Uterus (tissue), 4 donors: ENCODE data around the gene ST7. TPM values are rescaled to one million over a fixed set of nuclear protein-coding genes. Genes with fewer than 3 reads are reported as not detected.

Experiments
- DNase-seq, 2 donors: peaks; one replicate each; pipeline ENCODE4 v3.0.0-alpha.2; 2019 to 2020
- H3K27ac ChIP-seq, 2 donors: fragments of 200-600 bp; sonication (generic); 1 replicate in 1 of 2; 2 replicates in 1 of 2; pipeline ENCODE4 v1.5.1; 2016 to 2018
- H3K27me3 ChIP-seq, 2 donors: fragments of 200-600 bp; sonication (generic); one replicate each; pipeline ENCODE4 v1.5.1; 2018 to 2019; ENCODE audit warnings: control low read depth in 1 of 2
- H3K36me3 ChIP-seq, 2 donors: fragments of 200-600 bp; sonication (generic); one replicate each; pipeline ENCODE4 v1.5.1; 2019; ENCODE audit warnings: control low read depth in 1 of 2
- H3K4me1 ChIP-seq, 2 donors: fragments of 200-600 bp; sonication (generic); one replicate each; pipeline ENCODE4 v1.5.1; 2018 to 2019; ENCODE audit warnings: control low read depth in 1 of 2
- H3K4me3 ChIP-seq, 2 donors: fragments of 200-600 bp; sonication (generic); 1 replicate in 1 of 2; 2 replicates in 1 of 2; pipeline ENCODE4 v1.5.1; 2018 to 2019; ENCODE audit warnings: mild to moderate bottlenecking in 1 of 2
- H3K9me3 ChIP-seq, 2 donors: fragments of 200-600 bp; sonication (generic); one replicate each; pipeline ENCODE4 v1.5.1; 2019; ENCODE audit warnings: control low read depth in 1 of 2
- POLR2A ChIP-seq, 2 donors: fragments of 450-650 bp; IDR thresholded peaks; one replicate each; pipeline ENCODE4 v1.6.1; 2016; ENCODE audit warnings: antibody characterized with exemption in 2 of 2, mild to moderate bottlenecking in 1 of 2, moderate library complexity in 1 of 2
- intact Hi-C: fragments of 100-400 bp; cut with DNase I; formaldehyde crosslinking; loops from one replicate; pipeline ENCODE4 v1.15.1; 2023; ENCODE audit warnings: low total_unique reads
- total RNA-seq, 4 donors: library from RNA; depleted of rRNA in 3 of 4; stranded (reverse); fragments of >200 nt in 3 of 4; gene quantifications; one replicate each; pipeline versions ENCODE4 v1.1.0 to v1.2.4, GENCODE V29; 2014 to 2023
- TF ChIP-seq, protein P1 (sequence below), 4 experiments: fragments of 200-600 bp in 2 of 4; fragments of 450-650 bp in 2 of 4; sonication (generic) in 2 of 4; IDR thresholded peaks; one replicate each; pipeline ENCODE4 v1.5.1; 2016 to 2019; ENCODE audit warnings: antibody characterized with exemption in 4 of 4, mild to moderate bottlenecking in 2 of 4, moderate library complexity in 1 of 4
- donor health status: DM: yes; HTN: yes; CAD: no.

Gene ST7
- total RNA-seq, 4 donors from 2014 or later, result 27.4 to 41.0 (median 31.4) TPM

DNA sequence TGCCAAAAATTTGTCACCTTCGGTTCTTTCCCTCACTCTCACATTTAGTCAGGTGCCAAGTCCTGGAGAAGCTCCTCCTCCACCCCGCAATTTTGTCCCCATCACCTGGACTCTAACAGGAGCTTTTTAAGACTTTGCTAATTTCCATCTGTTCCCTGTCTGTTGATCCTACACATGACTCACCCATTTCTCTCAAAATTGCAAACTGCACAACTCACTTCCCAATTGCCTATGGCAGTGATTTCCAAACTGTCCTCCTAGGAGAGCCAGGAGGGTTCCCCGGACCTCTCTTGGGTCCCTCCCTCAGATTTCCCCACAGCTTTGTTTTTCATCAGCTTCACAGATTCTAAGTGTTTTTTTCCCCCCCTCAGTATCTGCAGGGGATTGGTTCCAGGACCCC lies 249.2 kb downstream of the ST7 start:
- no peak overlapping the region for H3K4me3 ChIP-seq
- H3K4me1 ChIP-seq, result no peaks in the 10 kb centered on the region
- H3K27me3 ChIP-seq, result no peaks in the 10 kb centered on the region
- H3K27ac ChIP-seq, result no peak overlapping the region
- no peak for DNase-seq
- no peaks in the 10 kb centered on the region for H3K36me3 ChIP-seq
- H3K9me3 ChIP-seq, result no peaks in the 10 kb centered on the region
- TF ChIP-seq, protein P1, sequence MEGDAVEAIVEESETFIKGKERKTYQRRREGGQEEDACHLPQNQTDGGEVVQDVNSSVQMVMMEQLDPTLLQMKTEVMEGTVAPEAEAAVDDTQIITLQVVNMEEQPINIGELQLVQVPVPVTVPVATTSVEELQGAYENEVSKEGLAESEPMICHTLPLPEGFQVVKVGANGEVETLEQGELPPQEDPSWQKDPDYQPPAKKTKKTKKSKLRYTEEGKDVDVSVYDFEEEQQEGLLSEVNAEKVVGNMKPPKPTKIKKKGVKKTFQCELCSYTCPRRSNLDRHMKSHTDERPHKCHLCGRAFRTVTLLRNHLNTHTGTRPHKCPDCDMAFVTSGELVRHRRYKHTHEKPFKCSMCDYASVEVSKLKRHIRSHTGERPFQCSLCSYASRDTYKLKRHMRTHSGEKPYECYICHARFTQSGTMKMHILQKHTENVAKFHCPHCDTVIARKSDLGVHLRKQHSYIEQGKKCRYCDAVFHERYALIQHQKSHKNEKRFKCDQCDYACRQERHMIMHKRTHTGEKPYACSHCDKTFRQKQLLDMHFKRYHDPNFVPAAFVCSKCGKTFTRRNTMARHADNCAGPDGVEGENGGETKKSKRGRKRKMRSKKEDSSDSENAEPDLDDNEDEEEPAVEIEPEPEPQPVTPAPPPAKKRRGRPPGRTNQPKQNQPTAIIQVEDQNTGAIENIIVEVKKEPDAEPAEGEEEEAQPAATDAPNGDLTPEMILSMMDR (IDR thresholded peaks at IDR 0.05), result no peak
- TF ChIP-seq POLR2A (IDR thresholded peaks at IDR 0.05), result no peak
- intact Hi-C loops, result no loop called here

DNA sequence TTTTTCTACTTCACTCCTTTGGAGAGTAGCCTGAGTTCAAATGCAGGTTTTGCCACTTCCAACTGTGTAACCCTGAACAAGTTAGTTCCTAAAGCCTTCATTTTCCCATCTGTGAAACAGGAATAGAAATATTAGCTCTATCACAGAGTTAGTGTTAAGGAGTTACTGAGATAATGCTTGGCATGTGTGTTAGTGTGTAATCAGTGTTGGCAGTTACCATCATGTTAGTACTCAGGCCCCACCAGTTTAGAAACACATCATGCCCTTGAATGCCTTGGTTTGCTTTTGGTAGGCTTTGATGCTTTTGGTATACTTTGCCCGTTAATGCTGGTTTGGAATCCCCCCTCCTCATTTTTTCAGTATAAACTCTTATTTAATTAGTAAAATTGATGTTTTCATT lies 249.9 kb downstream of the ST7 start:
- H3K36me3 ChIP-seq, result no peaks in the 10 kb centered on the region
- no peak for DNase-seq
- H3K4me3 ChIP-seq, result no peak overlapping the region
- no peaks in the 10 kb centered on the region for H3K4me1 ChIP-seq
- H3K27ac ChIP-seq, result no peak overlapping the region
- no peaks in the 10 kb centered on the region for H3K27me3 ChIP-seq
- intact Hi-C loops, result no loop called here
- TF ChIP-seq, protein P1 (IDR thresholded peaks at IDR 0.05), result no peak
- TF ChIP-seq POLR2A (IDR thresholded peaks at IDR 0.05), result no peak
- no peaks in the 10 kb centered on the region for H3K9me3 ChIP-seq

DNA sequence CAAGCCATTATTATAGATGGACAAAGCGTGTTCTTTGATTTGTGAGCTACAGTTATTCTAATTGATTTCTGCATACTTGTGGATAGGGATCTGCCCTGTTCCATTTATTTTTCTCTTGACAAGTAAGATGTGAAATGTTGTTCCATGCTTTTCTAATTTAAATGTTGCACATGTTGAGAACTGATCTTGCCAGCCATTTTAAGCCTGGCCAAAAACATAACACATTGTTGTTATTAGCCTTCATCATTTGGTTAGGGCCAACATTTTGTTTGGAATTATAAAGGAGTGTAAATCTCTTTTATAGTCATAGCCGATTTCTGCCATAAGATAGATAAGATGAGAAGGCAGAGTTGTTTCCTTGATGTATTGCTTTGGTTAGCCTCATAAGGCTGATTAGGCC lies 252.6 kb downstream of the ST7 start:
- Histone ChIP-seq H3K36me3 (no peaks in the 10 kb centered on the region), H3K27ac (no peak overlapping the region), H3K4me3 (no peak overlapping the region), H3K9me3 (no peaks in the 10 kb centered on the region), H3K27me3 (no peaks in the 10 kb centered on the region), H3K4me1 (no peaks in the 10 kb centered on the region)
- intact Hi-C loops, result no loop called here
- DNase-seq, result no peak
- TF ChIP-seq, protein P1 (IDR thresholded peaks at IDR 0.05), result no peak
- no peak for TF ChIP-seq POLR2A (IDR thresholded peaks at IDR 0.05)

DNA sequence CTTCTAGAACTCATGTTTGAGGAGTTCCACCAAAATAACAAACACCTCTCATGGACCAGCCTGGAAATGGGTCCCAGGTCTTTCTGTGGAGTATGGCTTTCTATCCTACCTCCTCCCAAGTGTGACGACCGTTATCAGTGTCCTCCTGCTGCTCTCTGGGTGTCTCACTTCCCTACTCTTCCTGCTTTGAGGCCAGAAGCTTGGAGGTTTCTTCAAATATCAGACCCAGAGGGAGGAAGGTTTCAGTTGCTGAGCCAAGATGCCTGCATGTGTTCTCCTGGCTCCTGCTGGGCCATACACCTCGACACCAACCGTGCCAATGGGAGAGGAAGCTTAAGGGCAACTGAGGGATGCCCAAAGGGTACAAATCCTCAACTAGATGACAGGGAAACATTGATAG lies 255.0 kb downstream of the ST7 start:
- Histone ChIP-seq H3K36me3 (no peaks in the 10 kb centered on the region), H3K4me3 (no peak overlapping the region), H3K27ac (no peak overlapping the region), H3K27me3 (no peaks in the 10 kb centered on the region), H3K4me1 (no peaks in the 10 kb centered on the region), H3K9me3 (no peaks in the 10 kb centered on the region)
- no peak for DNase-seq
- intact Hi-C loops, result no loop called here
- TF ChIP-seq POLR2A (IDR thresholded peaks at IDR 0.05), result no peak
- TF ChIP-seq, protein P1 (IDR thresholded peaks at IDR 0.05), result no peak

DNA sequence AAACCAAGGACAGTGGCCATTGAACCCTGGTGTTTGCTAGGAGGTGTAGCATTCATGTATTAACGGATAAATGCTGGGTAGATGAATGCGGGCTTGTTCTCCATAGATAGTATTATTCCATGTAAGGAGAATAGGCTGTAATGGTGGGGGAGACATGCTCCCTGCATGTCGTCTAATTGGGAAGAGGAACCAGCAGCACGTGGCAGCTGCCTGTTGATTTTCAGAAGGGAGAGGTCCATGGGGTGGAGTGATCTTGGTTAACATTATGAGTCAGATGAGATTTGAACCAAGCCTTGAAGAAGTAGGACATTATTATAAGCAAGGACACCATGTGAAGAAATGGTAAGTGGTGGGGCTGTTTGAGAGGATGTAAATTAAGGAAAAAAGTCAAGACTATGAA lies 257.1 kb downstream of the ST7 start:
- TF ChIP-seq, protein P1 (IDR thresholded peaks at IDR 0.05), result no peak
- no peak for TF ChIP-seq POLR2A (IDR thresholded peaks at IDR 0.05)
- Histone ChIP-seq H3K27ac (no peak overlapping the region), H3K4me3 (no peak overlapping the region), H3K4me1 (no peaks in the 10 kb centered on the region), H3K27me3 (no peaks in the 10 kb centered on the region), H3K36me3 (no peaks in the 10 kb centered on the region), H3K9me3 (no peaks in the 10 kb centered on the region)
- no peak for DNase-seq
- intact Hi-C loops, result no loop called here
